Activated CD4-positive, alpha-beta T cell treated with anti-CD3 and anti-CD28 coated beads, Interleukin-2, amount 10 ng/mL, durations not matched to agents 24 days and 14 days (primary cell): ENCODE measurements around the gene VWA2. TPM values are rescaled to one million over a fixed set of nuclear protein-coding genes. Genes with fewer than 3 reads are reported as not detected.

Experiments used
- DNase-seq: peaks from one replicate; pipeline ENCODE4 v3.0.0; 2022
- H3K27ac Mint-ChIP-seq: one replicate; pipeline ENCODE4 v1.8.0; 2022; ENCODE audit warnings: mild to moderate bottlenecking, mixed read lengths
- H3K27me3 Mint-ChIP-seq: one replicate; pipeline ENCODE4 v1.8.0; 2022; ENCODE audit warnings: mixed read lengths
- H3K36me3 Mint-ChIP-seq: one replicate; pipeline ENCODE4 v1.8.0; 2022; ENCODE audit warnings: low read depth, mild to moderate bottlenecking, mixed read lengths
- H3K4me1 Mint-ChIP-seq: one replicate; pipeline ENCODE4 v1.8.0; 2021; ENCODE audit warnings: mixed read lengths
- H3K4me3 Mint-ChIP-seq: one replicate; pipeline ENCODE4 v1.8.0; 2022; ENCODE audit warnings: mild to moderate bottlenecking, moderate library complexity, mixed read lengths
- H3K9me3 Mint-ChIP-seq: one replicate; pipeline ENCODE4 v1.8.0; 2021; ENCODE audit warnings: mixed read lengths
- intact Hi-C: fragments of 100-400 bp; cut with micrococcal nuclease; formaldehyde crosslinking; loops from one replicate; pipeline ENCODE4 v1.15.1; 2023
- total RNA-seq: library from RNA; stranded (reverse); gene quantifications from 2 replicates; pipeline ENCODE4 v1.2.3, GENCODE V29; 2022

Gene VWA2
- total RNA-seq, 1 donor from 2014 or later, result not detected

- Mint-ChIP-seq H3K27me3 (no peaks in the 10 kb centered on the region), H3K36me3 (no peaks in the 10 kb centered on the region), H3K9me3 (no peaks in the 10 kb centered on the region), H3K4me3 (no peak overlapping the region), H3K4me1 (peaks cover 4% of the 10 kb centered on the region), H3K27ac (no peak overlapping the region)
- intact Hi-C loops, result loop anchor here (5.0 kb wide), 1 partner anchor 36 kb away; no protein-coding TSS in a partner anchor
- no peak for DNase-seq
Measured at GRCh38 chr10:114311496-114312209, 72.6 kb downstream of the VWA2 start.

DNA sequence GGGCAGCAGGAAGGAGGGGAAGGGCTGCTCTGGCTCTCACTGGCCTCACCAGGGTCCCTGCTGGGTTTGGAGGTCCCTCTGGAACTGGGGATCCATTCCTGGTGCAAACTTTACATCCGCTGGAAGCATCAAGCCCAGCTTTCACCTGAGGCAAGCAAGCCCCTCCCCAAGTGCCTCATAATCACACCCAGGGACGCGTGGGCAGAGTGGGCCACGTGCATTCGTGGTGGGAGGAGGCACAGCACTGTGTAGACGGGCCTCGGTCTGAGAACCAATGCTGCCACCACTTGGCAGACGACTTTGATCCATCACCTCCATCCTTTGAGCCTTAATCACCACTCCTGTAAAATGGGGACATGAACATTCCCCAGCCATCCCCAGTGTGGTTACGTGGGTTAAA is 74.1 kb downstream of the VWA2 start:
- no peaks in the 10 kb centered on the region for H3K36me3 Mint-ChIP-seq
- intact Hi-C loops, result loop anchor here (5.0 kb wide), 1 partner anchor 34 kb away; no protein-coding TSS in a partner anchor
- no peak overlapping the region for H3K27ac Mint-ChIP-seq
- H3K27me3 Mint-ChIP-seq, result peaks cover under 1% of the 10 kb centered on the region
- H3K9me3 Mint-ChIP-seq, result no peaks in the 10 kb centered on the region
- H3K4me1 Mint-ChIP-seq, result no peaks in the 10 kb centered on the region
- no peak for DNase-seq
- H3K4me3 Mint-ChIP-seq, result no peak overlapping the region

- H3K27ac Mint-ChIP-seq, result no peak overlapping the region
- intact Hi-C loops, result loop anchor here (5.0 kb wide), 1 partner anchor 33 kb away; no protein-coding TSS in a partner anchor
Measured at GRCh38 chr10:114313866-114314265, 74.8 kb downstream of the VWA2 start.

DNA sequence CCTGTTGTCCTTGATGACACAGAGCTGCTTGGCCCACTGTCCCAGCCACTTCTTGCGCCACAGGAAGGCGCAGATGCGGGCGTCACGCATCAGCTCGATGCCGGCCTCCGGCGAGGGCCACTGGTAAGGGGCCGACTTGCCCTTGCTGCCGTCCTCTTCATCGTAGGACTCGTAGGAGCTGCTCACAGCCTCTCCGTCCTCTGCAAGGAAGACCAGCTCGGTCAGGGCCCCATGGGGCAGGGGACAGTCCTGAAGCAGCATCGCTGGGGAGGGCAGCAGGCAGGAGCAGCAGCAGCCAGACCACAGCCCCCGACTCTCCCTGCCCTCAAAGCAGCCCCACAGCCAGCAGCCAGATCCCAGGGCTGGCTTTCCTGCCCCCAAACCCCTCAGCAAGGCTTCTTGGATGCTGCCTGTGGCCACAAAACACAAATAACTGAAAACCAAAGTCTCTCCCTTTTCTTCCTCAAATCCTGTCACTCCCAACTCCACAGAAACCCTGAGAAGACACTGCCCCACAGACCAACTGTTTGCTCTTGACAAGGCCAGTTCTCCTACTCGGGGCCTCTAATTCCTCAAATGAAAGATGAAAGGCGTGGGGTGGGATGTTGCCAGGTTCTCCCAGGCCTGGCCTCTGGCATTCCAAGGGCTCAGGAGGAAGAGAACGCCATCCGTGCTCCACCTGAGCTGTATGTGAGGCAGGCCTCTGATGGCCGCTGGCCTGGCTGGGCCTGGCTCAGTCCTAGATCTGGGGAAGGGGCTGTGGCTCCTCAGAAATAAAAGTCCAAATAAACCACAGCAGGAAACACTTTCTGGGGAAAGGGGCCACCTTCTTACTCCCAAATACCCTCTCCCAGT is 76.7 kb downstream of the VWA2 start:
- Mint-ChIP-seq H3K4me1 (no peaks in the 10 kb centered on the region), H3K27me3 (peaks cover 2% of the 10 kb centered on the region), H3K36me3 (no peaks in the 10 kb centered on the region), H3K27ac (no peak overlapping the region), H3K4me3 (no peak overlapping the region), H3K9me3 (no peaks in the 10 kb centered on the region)
- intact Hi-C loops, result no loop called here
- no peak for DNase-seq

More at GRCh38 chr10:114313866-114314265, 74.8 kb downstream of the VWA2 start:
- H3K9me3 Mint-ChIP-seq, result no peaks in the 10 kb centered on the region
- no peak for DNase-seq
- no peak overlapping the region for H3K4me3 Mint-ChIP-seq
- peaks cover 2% of the 10 kb centered on the region for H3K27me3 Mint-ChIP-seq
- no peaks in the 10 kb centered on the region for H3K36me3 Mint-ChIP-seq
- H3K4me1 Mint-ChIP-seq, result no peaks in the 10 kb centered on the region

GRCh38 chr10:114316744-114317143 is 77.7 kb downstream of the VWA2 start:
- H3K27me3 Mint-ChIP-seq, result peaks cover 2% of the 10 kb centered on the region
- H3K4me3 Mint-ChIP-seq, result no peak overlapping the region
- H3K4me1 Mint-ChIP-seq, result no peaks in the 10 kb centered on the region
- no peaks in the 10 kb centered on the region for H3K36me3 Mint-ChIP-seq
- no peak overlapping the region for H3K27ac Mint-ChIP-seq
- DNase-seq, result no peak
- intact Hi-C loops, result no loop called here
- no peaks in the 10 kb centered on the region for H3K9me3 Mint-ChIP-seq

- Mint-ChIP-seq H3K4me1 (no peaks in the 10 kb centered on the region), H3K27ac (no peak overlapping the region), H3K36me3 (no peaks in the 10 kb centered on the region), H3K27me3 (peaks cover 2% of the 10 kb centered on the region), H3K9me3 (no peaks in the 10 kb centered on the region), H3K4me3 (no peak overlapping the region)
- DNase-seq, result no peak
- intact Hi-C loops, result no loop called here
Measured at GRCh38 chr10:114319406-114320248, 80.6 kb downstream of the VWA2 start.

DNA sequence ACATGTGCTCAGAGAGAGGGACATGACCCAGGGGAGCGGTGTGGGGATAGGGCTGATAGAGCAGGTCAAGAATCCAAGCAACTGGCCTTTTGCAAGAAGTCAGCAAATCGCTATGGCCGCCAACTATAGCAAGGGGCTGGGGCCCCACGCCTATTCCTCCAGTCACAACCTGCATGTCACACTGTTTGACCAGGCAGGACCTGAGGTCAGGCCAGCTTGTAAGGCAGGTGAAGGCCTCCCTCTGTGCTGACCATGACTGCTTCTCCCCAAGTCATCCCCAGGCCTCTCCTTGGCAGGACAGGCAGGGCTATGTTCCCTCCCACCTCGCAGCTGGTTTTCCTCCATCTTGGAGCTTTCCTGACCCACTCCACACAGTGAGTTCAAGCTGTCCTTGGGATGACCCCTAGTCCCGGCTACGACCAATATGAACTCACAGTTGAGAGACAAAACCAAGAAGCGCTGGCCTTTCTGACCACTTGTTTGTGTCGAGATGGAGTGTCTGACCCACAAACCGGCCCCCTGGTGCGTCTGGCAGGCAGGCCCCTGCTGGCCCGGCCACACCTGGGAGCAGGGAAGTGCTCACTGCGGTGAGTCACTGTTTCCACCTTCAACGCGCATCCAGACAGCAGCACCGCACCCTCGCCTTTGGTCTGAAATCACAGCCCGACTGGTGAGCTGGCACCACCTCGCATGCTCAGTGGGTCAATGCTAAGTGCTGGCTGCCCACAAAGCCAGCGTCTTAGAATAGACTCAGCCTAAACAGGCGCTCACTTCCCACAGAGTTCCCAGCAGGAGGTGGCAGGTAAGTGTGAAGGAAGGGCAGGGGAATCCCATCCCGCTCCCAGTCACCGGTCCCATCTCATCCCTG is 81.4 kb downstream of the VWA2 start:
- peaks cover 2% of the 10 kb centered on the region for H3K27me3 Mint-ChIP-seq
- H3K9me3 Mint-ChIP-seq, result no peaks in the 10 kb centered on the region
- H3K4me1 Mint-ChIP-seq, result no peaks in the 10 kb centered on the region
- intact Hi-C loops, result no loop called here
- H3K27ac Mint-ChIP-seq, result no peak overlapping the region
- DNase-seq, result no peak
- no peaks in the 10 kb centered on the region for H3K36me3 Mint-ChIP-seq
- H3K4me3 Mint-ChIP-seq, result no peak overlapping the region

DNA sequence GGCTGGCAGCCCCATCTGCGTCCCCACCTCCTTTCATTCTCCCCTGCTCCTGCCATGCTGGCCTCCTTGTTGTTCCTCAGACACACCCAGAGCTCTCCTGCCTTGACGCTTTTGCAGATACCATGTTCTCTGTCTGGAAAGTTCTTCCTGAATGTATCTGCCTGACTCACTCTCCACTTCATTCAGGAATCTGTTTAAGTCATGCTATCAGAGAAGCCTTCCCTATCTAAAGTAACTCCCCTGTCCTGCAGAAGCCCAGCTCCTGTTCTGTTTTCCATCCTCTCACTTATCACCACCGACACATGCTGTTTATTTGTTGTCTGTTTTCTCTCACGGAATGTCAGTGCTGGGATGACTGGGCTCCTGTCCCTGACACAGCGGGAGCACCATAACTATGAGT is 83.3 kb downstream of the VWA2 start:
- Mint-ChIP-seq H3K9me3 (no peaks in the 10 kb centered on the region), H3K36me3 (no peaks in the 10 kb centered on the region), H3K4me1 (no peaks in the 10 kb centered on the region), H3K27me3 (peaks cover 2% of the 10 kb centered on the region), H3K4me3 (no peak overlapping the region), H3K27ac (no peak overlapping the region)
- intact Hi-C loops, result no loop called here
- no peak for DNase-seq

- DNase-seq, result no peak
- H3K4me3 Mint-ChIP-seq, result no peak overlapping the region
- intact Hi-C loops, result no loop called here
- H3K27ac Mint-ChIP-seq, result no peak overlapping the region
- H3K4me1 Mint-ChIP-seq, result no peaks in the 10 kb centered on the region
- no peaks in the 10 kb centered on the region for H3K9me3 Mint-ChIP-seq
- H3K36me3 Mint-ChIP-seq, result no peaks in the 10 kb centered on the region
- H3K27me3 Mint-ChIP-seq, result peaks cover 2% of the 10 kb centered on the region
Measured at GRCh38 chr10:114323023-114323422, 84.0 kb downstream of the VWA2 start.

GRCh38 chr10:114326795-114327194 is 87.7 kb downstream of the VWA2 start:
- Mint-ChIP-seq H3K4me1 (no peaks in the 10 kb centered on the region), H3K9me3 (no peaks in the 10 kb centered on the region), H3K36me3 (no peaks in the 10 kb centered on the region), H3K4me3 (no peak overlapping the region), H3K27me3 (no peaks in the 10 kb centered on the region), H3K27ac (no peak overlapping the region)
- intact Hi-C loops, result no loop called here
- no peak for DNase-seq

- DNase-seq, result no peak
- Mint-ChIP-seq H3K4me1 (no peaks in the 10 kb centered on the region), H3K4me3 (no peak overlapping the region), H3K9me3 (no peaks in the 10 kb centered on the region), H3K36me3 (no peaks in the 10 kb centered on the region), H3K27me3 (no peaks in the 10 kb centered on the region), H3K27ac (no peak overlapping the region)
- intact Hi-C loops, result no loop called here
Measured at GRCh38 chr10:114327537-114328440, 88.7 kb downstream of the VWA2 start.

DNA sequence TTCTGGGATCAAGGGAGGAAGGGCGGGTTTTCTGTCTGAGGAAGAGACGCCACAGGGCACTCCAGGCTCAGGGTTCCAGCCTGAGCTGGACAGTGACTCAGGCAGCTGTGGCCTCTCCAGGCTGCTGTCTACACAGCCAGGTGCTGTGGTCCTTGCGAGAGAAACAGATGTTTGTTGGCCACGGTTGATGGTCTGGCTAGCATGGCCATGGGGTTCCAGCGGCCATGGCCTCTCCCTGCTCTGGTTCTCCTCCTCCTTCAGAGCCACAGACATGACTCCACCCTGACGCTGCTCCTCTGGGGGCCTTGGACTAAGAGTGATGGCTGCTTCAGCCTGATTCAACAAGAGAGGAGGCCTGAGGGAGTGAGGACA is 89.4 kb downstream of the VWA2 start:
- peaks cover 2% of the 10 kb centered on the region for H3K27me3 Mint-ChIP-seq
- no peaks in the 10 kb centered on the region for H3K9me3 Mint-ChIP-seq
- H3K36me3 Mint-ChIP-seq, result no peaks in the 10 kb centered on the region

More for the DNA sequence above, 89.4 kb downstream of the VWA2 start:
- no peak overlapping the region for H3K4me3 Mint-ChIP-seq
- H3K27ac Mint-ChIP-seq, result no peak overlapping the region
- DNase-seq, result no peak
- H3K4me1 Mint-ChIP-seq, result peaks cover 1% of the 10 kb centered on the region
- intact Hi-C loops, result no loop called here
